ENCODE data around the gene PAN2. TPM values are rescaled to one million over a fixed set of nuclear protein-coding genes. Genes with fewer than 3 reads are reported as not detected.

The PAN2 gene
- total RNA-seq, 1 experiment from 2014 or later = 71.9 TPM

GRCh38 chr12:56366948-56367347, 33.1 kb upstream of the PAN2 start:
- ATAC-seq = peak; percentile 55
- ChIA-PET CTCF (no interaction called here), POLR2A (interaction anchor here (0.6 kb wide), 1 partner anchor 1924 kb away, joined by 3 read pairs; no protein-coding TSS in a partner anchor)
- H3K27ac ChIP-seq (ENCODE audit: low read length) = no peak overlapping the region
- TF ChIP-seq, protein P1, sequence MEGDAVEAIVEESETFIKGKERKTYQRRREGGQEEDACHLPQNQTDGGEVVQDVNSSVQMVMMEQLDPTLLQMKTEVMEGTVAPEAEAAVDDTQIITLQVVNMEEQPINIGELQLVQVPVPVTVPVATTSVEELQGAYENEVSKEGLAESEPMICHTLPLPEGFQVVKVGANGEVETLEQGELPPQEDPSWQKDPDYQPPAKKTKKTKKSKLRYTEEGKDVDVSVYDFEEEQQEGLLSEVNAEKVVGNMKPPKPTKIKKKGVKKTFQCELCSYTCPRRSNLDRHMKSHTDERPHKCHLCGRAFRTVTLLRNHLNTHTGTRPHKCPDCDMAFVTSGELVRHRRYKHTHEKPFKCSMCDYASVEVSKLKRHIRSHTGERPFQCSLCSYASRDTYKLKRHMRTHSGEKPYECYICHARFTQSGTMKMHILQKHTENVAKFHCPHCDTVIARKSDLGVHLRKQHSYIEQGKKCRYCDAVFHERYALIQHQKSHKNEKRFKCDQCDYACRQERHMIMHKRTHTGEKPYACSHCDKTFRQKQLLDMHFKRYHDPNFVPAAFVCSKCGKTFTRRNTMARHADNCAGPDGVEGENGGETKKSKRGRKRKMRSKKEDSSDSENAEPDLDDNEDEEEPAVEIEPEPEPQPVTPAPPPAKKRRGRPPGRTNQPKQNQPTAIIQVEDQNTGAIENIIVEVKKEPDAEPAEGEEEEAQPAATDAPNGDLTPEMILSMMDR (IDR thresholded peaks at IDR 0.05) = no peak
- TF ChIP-seq REST (IDR thresholded peaks at IDR 0.05; ENCODE audit: insufficient read depth in 1 of 2, low read depth in 2 of 2, low read length in 1 of 2) (no peak), POLR2AphosphoS5 (IDR thresholded peaks at IDR 0.05; ENCODE audit: low read depth, low read length) (no peak), TCF7L2 (IDR thresholded peaks at IDR 0.05; ENCODE audit: low read depth, low read length) (no peak), SIN3A (IDR thresholded peaks at IDR 0.05; ENCODE audit: borderline replicate concordance, insufficient read depth, low read depth, low read length) (no peak)
- H3K36me3 ChIP-seq (ENCODE audit: control insufficient read depth, insufficient read depth, low read length) = no peaks in the 10 kb centered on the region
- H3K4me1 ChIP-seq (ENCODE audit: control insufficient read depth, insufficient read depth, low read length) = no peaks in the 10 kb centered on the region
- no peak overlapping the region for H3K4me3 ChIP-seq (ENCODE audit: low read depth in 2 of 2, low read length in 2 of 2)
- DNase-seq (ENCODE audit: low read depth, low spot score) = no peak
- no TSS peak for BruUV-seq (replicated peaks)
- intact Hi-C loops (cut with micrococcal nuclease; ENCODE audit: unreplicated experiment) = loop anchor here (10.0 kb wide), 1 partner anchor 98 kb away; the partner anchor contains the start of gene SPRYD4
- in situ Hi-C loops (cut with HindIII; ENCODE audit: low pct_unique_long_range_greater_than_20kb, low sequenced_read_pairs) = no loop called here
- H3K27me3 ChIP-seq (ENCODE audit: control insufficient read depth, insufficient read depth, low read length) = no peaks in the 10 kb centered on the region
- no peaks in the 10 kb centered on the region for H3K9me3 ChIP-seq (ENCODE audit: control insufficient read depth, insufficient read depth, low read depth, low read length)

GRCh38 chr12:56362130-56363059, 28.6 kb upstream of the PAN2 start, which contains the start of gene APOF:
Gene APOF (minus strand): TSS chr12:56362857. CDS start chr12:56362745, 112 bp downstream.
- in situ Hi-C loops (cut with HindIII; ENCODE audit: low pct_unique_long_range_greater_than_20kb, low sequenced_read_pairs) (no loop called here), intact Hi-C loops (cut with micrococcal nuclease; ENCODE audit: unreplicated experiment) (loop anchor here (10.0 kb wide), 1 partner anchor 102 kb away; the partner anchor contains the start of gene SPRYD4)
- Histone ChIP-seq H3K27ac (ENCODE audit: low read length) (no peak within 1 kb of the TSS), H3K27me3 (ENCODE audit: control insufficient read depth, insufficient read depth, low read length) (no peaks in the 10 kb centered on the region), H3K36me3 (ENCODE audit: control insufficient read depth, insufficient read depth, low read length) (no peaks in the 10 kb centered on the region; the same call in 1 of the 2 replicates), H3K4me3 (ENCODE audit: low read depth in 2 of 2, low read length in 2 of 2) (no peak within 1 kb of the TSS), H3K4me1 (ENCODE audit: control insufficient read depth, insufficient read depth, low read length) (peaks cover 8% of the 10 kb centered on the region), H3K9me3 (ENCODE audit: control insufficient read depth, insufficient read depth, low read depth, low read length) (no peaks in the 10 kb centered on the region)
- DNase-seq (ENCODE audit: low read depth, low spot score) (no peak), ATAC-seq (no peak)
- CTCF ChIA-PET = interaction anchor here (0.6 kb wide), 1 partner anchor 101 kb away, joined by 4 read pairs; no protein-coding TSS in a partner anchor
- POLR2A ChIA-PET = interaction anchor here (0.7 kb wide), 1 partner anchor 47 kb away, joined by 4 read pairs; the partner anchor contains the start of gene CNPY2
- BruUV-seq (replicated peaks) = no TSS peak
- TF ChIP-seq, protein P1 (IDR thresholded peaks at IDR 0.05) = no peak
- TF ChIP-seq SIN3A (IDR thresholded peaks at IDR 0.05; ENCODE audit: borderline replicate concordance, insufficient read depth, low read depth, low read length) = no peak
- no peak for TF ChIP-seq TCF7L2 (IDR thresholded peaks at IDR 0.05; ENCODE audit: low read depth, low read length)
- no peak for TF ChIP-seq REST (IDR thresholded peaks at IDR 0.05; ENCODE audit: insufficient read depth in 1 of 2, low read depth in 2 of 2, low read length in 1 of 2)
- no peak for TF ChIP-seq POLR2AphosphoS5 (IDR thresholded peaks at IDR 0.05; ENCODE audit: low read depth, low read length)
